HCT116 (cell line): ENCODE results near the gene NFE2L3. TPM values are rescaled to one million over a fixed set of nuclear protein-coding genes. Genes with fewer than 3 reads are reported as not detected.

Experiments
- ATAC-seq: fragments of 200-7000 bp; cut with Tn5 transposase; 2 replicates; pipeline ENCODE4 v1.9.1; 2020; ENCODE audit warnings: mild to moderate bottlenecking, moderate library complexity
- BruUV-seq: library from RNA; stranded (reverse); fragments of 400-500 nt; replicated peaks from 2 replicates; lab custom pipeline; 2021; lab: Mats Ljungman, UMichigan
- CTCF ChIA-PET: fragments of 300-600 bp; sonication (Branson Sonifier 250); formaldehyde crosslinking; loops from one replicate; lab custom pipeline; 2021; ENCODE audit warnings: antibody characterized with exemption; lab: Charles Lee
- POLR2A ChIA-PET: fragments of 300-600, 350-600 bp; sonication (Branson Sonifier 250); formaldehyde crosslinking; loops from one replicate; lab custom pipeline; 2021; ENCODE audit warnings: antibody characterized with exemption; lab: Charles Lee
- RAD21 ChIA-PET, 2 experiments: fragments of 300-600 bp; sonication (Branson Sonifier 250); formaldehyde crosslinking; loops; one replicate each; lab custom pipeline; 2023; ENCODE audit warnings: low total read pairs in 2 of 2; ENCODE audit not compliant: uncharacterized antibody in 2 of 2, unreplicated experiment in 2 of 2, low non-redundant PET in 1 of 2; lab: Charles Lee
- DNase-seq: peaks from one replicate; pipeline ENCODE4 v3.0.0-alpha.2; 2010; ENCODE audit warnings: low read depth, low spot score
- H2AFZ ChIP-seq: fragments of 200-600 bp; shearing (Covaris generic), sonication (generic); 2 replicates; pipeline ENCODE4 v1.6.1; 2017; ENCODE audit warnings: low read depth, mixed run types, mixed read lengths, antibody characterized with exemption, low read length; ENCODE audit not compliant: poor library complexity, severe bottlenecking
- H3K27ac ChIP-seq: 2 replicates; pipeline ENCODE4 v1.5.1; 2012; ENCODE audit warnings: low read depth, low read length
- H3K27me3 ChIP-seq: fragments of 200-600 bp; sonication (generic); 2 replicates; pipeline ENCODE4 v1.6.1; 2016; ENCODE audit warnings: mixed run types, low read length, mixed read lengths; ENCODE audit not compliant: insufficient read depth
- H3K36me3 ChIP-seq, 2 experiments: fragments of 200-500 bp in 1 of 2; fragments of 200-600 bp in 1 of 2; sonication (Bioruptor generic) in 1 of 2; sonication (generic) in 1 of 2; 2 replicates each; pipeline versions ENCODE4 v1.5.1 to v1.6.1; 2014 to 2016; ENCODE audit warnings: low read length in 2 of 2, inconsistent platforms in 1 of 2, mixed read lengths in 1 of 2, mixed run types in 1 of 2; ENCODE audit not compliant: insufficient read depth in 2 of 2, control insufficient read depth in 1 of 2
- H3K4me1 ChIP-seq, 2 experiments: fragments of 200-600 bp in 1 of 2; sonication (generic) in 1 of 2; 2 replicates each; pipeline versions ENCODE4 v1.5.1 to v1.6.1; 2012 to 2017; ENCODE audit warnings: low read length in 2 of 2, inconsistent platforms in 1 of 2, mild to moderate bottlenecking in 1 of 2, mixed read lengths in 1 of 2, mixed run types in 1 of 2, moderate library complexity in 1 of 2; ENCODE audit not compliant: insufficient read depth in 2 of 2, control insufficient read depth in 1 of 2
- H3K4me2 ChIP-seq: fragments of 200-600 bp; sonication (generic); 2 replicates; pipeline ENCODE4 v1.6.1; 2017; ENCODE audit warnings: mixed run types, low read length, mixed read lengths
- H3K4me3 ChIP-seq, 2 experiments: fragments of 200-600 bp in 1 of 2; sonication (generic) in 1 of 2; replicated peaks in 1 of 2; 2 replicates each; pipeline ENCODE4 v1.5.1; 2011 to 2016; ENCODE audit warnings: low read length in 2 of 2, control low read depth in 1 of 2, low read depth in 1 of 2, mild to moderate bottlenecking in 1 of 2, mixed read lengths in 1 of 2, mixed run types in 1 of 2
- H3K79me2 ChIP-seq: fragments of 200-600 bp; sonication (generic); 2 replicates; pipeline ENCODE4 v1.6.1; 2017; ENCODE audit warnings: mild to moderate bottlenecking, mixed run types, low read length, moderate library complexity, mixed read lengths; ENCODE audit not compliant: insufficient read depth
- H3K9ac ChIP-seq: fragments of 200-600 bp; sonication (generic); 2 replicates; pipeline ENCODE4 v1.6.1; 2016; ENCODE audit warnings: low read length, mixed read lengths
- H3K9me2 ChIP-seq: fragments of 200-600 bp; sonication (generic), shearing (Covaris generic); 2 replicates; pipeline ENCODE4 v1.6.1; 2017; ENCODE audit warnings: mixed run types, mild to moderate bottlenecking, moderate library complexity; ENCODE audit not compliant: insufficient read depth
- H3K9me3 ChIP-seq, 2 experiments: fragments of 200-500 bp in 1 of 2; fragments of 200-600 bp in 1 of 2; sonication (Bioruptor generic) in 1 of 2; sonication (generic) in 1 of 2; 2 replicates each; pipeline ENCODE4 v1.6.1; 2014 to 2017; ENCODE audit warnings: low read length in 2 of 2, mixed read lengths in 2 of 2, inconsistent platforms in 1 of 2, low read depth in 1 of 2, mild to moderate bottlenecking in 1 of 2, mixed run types in 1 of 2, moderate library complexity in 1 of 2; ENCODE audit not compliant: control insufficient read depth in 1 of 2, insufficient read depth in 1 of 2
- H4K20me1 ChIP-seq: fragments of 200-600 bp; sonication (generic), shearing (Covaris generic); 2 replicates; pipeline ENCODE4 v1.6.1; 2017; ENCODE audit warnings: mixed run types, mild to moderate bottlenecking, moderate library complexity; ENCODE audit not compliant: insufficient read depth
- ATF3 ChIP-seq: IDR thresholded peaks from 2 replicates; pipeline ENCODE4 v1.6.1; 2012
- CEBPB ChIP-seq: IDR thresholded peaks from 2 replicates; pipeline ENCODE4 v1.6.1; 2012; ENCODE audit warnings: low read depth
- EZH2phosphoT487 ChIP-seq: fragments of 200-600 bp; IDR thresholded peaks from 2 replicates; pipeline ENCODE4 v1.6.1; 2018; ENCODE audit warnings: antibody characterized with exemption, borderline replicate concordance
- FOSL1 ChIP-seq: IDR thresholded peaks from 2 replicates; pipeline ENCODE4 v1.6.1; 2012; ENCODE audit warnings: low read depth
- POLR2A ChIP-seq: IDR thresholded peaks from 2 replicates; pipeline ENCODE4 v1.7.0; 2011; ENCODE audit warnings: borderline replicate concordance; ENCODE audit not compliant: insufficient read depth, insufficient read length; ENCODE audit errors: extremely low read depth
- SP1 ChIP-seq: IDR thresholded peaks from 2 replicates; pipeline ENCODE4 v1.6.1; 2012; ENCODE audit warnings: low read depth
- YY1 ChIP-seq: IDR thresholded peaks from 2 replicates; pipeline ENCODE4 v1.6.1; 2011; ENCODE audit warnings: low read length, low read depth, moderate library complexity, mild to moderate bottlenecking; ENCODE audit not compliant: insufficient replicate concordance; ENCODE audit errors: extremely low read depth
- intact Hi-C: fragments of 100-400 bp; cut with micrococcal nuclease; formaldehyde crosslinking; loops from 2 replicates; pipeline ENCODE4 v1.10.0; 2022
- total RNA-seq: library from RNA; stranded (reverse); gene quantifications from one replicate; pipeline ENCODE4 v1.2.1, GENCODE V29; 2021; ENCODE audit not compliant: unreplicated experiment
- TF ChIP-seq, protein P1 (sequence below), 3 experiments: fragments of 200-600 bp in 1 of 3; sonication (generic) in 1 of 3; IDR thresholded peaks in 2 of 3; conservative IDR thresholded peaks in 1 of 3; 2 replicates each; pipeline ENCODE4 v1.5.1; 2012 to 2017; ENCODE audit warnings: low read depth in 2 of 3, low read length in 2 of 3, antibody characterized with exemption in 1 of 3, borderline replicate concordance in 1 of 3, control low read depth in 1 of 3, mild to moderate bottlenecking in 1 of 3, mixed read lengths in 1 of 3, mixed run types in 1 of 3, moderate library complexity in 1 of 3; ENCODE audit not compliant: insufficient read depth in 1 of 3

NFE2L3 gene
- total RNA-seq, 1 experiment from 2014 or later = 27.0 TPM

DNA sequence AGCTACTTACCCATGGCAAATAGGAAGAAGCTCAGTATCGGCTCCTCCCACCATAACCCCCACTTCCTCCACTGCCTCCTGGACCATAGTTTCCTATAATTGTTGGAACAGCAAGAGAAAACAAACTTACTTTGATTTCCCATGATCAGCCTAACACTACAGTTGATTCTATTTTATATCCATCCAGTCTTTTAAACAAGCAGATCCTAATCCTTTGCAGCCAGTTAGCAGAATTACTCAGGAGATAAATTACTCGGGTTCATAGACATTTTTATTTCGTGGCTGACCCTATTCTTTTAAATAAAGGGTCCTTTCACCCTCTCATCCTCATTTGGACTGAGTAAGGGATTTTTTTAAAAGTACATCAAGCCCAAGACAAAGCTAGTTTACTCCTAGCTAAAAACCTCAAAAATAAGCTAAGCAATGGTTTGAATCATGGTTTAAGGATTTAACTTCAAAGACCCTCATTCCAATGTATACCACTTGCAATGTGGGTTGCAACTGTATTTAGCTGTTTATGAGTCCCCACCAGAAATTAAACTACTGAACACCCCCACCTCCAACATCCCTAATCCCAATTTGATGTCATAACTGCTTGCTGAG lies 40.6 kb downstream of the NFE2L3 start:
- no peak overlapping the region for H3K4me2 ChIP-seq
- no peaks in the 10 kb centered on the region for H3K9me3 ChIP-seq
- BruUV-seq = no TSS peak
- H3K79me2 ChIP-seq = peaks cover 85% of the 10 kb centered on the region
- H3K27ac ChIP-seq = no peak overlapping the region
- H2AFZ ChIP-seq = no peak overlapping the region
- H3K27me3 ChIP-seq = no peaks in the 10 kb centered on the region
- H4K20me1 ChIP-seq = peaks cover 94% of the 10 kb centered on the region
- H3K36me3 ChIP-seq = peaks cover 82 to 85% of the 10 kb centered on the region in 2 experiments
- ATAC-seq (no peak), DNase-seq (no peak)
- POLR2A ChIA-PET = interaction anchor here (0.8 to 2.3 kb wide), 4 partner anchors 8 to 102 kb away, joined by 3 to 12 read pairs (median 4); partner anchors contain the start of gene HNRNPA2B1
- CTCF ChIA-PET = interaction anchor here (1.6 to 2.0 kb wide), 2 partner anchors 102 to 300 kb away, joined by 5 to 6 read pairs; no protein-coding TSS in a partner anchor
- peaks cover 0 to 6% of the 10 kb centered on the region in 2 experiments; a peak in 2 of 4 replicates for H3K4me1 ChIP-seq
- H3K9ac ChIP-seq = no peak overlapping the region
- H3K4me3 ChIP-seq = no peak overlapping the region
- TF ChIP-seq YY1 = no peak
- TF ChIP-seq EZH2phosphoT487 = no peak
- TF ChIP-seq CEBPB = no peak
- no peak for TF ChIP-seq POLR2A
- TF ChIP-seq, protein P1, sequence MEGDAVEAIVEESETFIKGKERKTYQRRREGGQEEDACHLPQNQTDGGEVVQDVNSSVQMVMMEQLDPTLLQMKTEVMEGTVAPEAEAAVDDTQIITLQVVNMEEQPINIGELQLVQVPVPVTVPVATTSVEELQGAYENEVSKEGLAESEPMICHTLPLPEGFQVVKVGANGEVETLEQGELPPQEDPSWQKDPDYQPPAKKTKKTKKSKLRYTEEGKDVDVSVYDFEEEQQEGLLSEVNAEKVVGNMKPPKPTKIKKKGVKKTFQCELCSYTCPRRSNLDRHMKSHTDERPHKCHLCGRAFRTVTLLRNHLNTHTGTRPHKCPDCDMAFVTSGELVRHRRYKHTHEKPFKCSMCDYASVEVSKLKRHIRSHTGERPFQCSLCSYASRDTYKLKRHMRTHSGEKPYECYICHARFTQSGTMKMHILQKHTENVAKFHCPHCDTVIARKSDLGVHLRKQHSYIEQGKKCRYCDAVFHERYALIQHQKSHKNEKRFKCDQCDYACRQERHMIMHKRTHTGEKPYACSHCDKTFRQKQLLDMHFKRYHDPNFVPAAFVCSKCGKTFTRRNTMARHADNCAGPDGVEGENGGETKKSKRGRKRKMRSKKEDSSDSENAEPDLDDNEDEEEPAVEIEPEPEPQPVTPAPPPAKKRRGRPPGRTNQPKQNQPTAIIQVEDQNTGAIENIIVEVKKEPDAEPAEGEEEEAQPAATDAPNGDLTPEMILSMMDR (IDR thresholded peaks at IDR 0.05 in 2 of 3, conservative IDR thresholded peaks at IDR 0.05 in 1 of 3; ENCODE audit: borderline replicate concordance in 1 of 3, insufficient read depth in 1 of 3, low read depth in 2 of 3, low read length in 2 of 3) = no peak
- TF ChIP-seq FOSL1 = no peak
- TF ChIP-seq ATF3 = no peak
- no peak for TF ChIP-seq SP1
- TF ChIP-seq, all 23 proteins: peak for 0
- no peaks in the 10 kb centered on the region for H3K9me2 ChIP-seq
- RAD21 ChIA-PET = no interaction called here
- intact Hi-C loops = loop anchor here (2.0 kb wide), 1 partner anchor 102 kb away; no protein-coding TSS in a partner anchor
